H9 (cell line): ENCODE measurements around the gene CIART. TPM values are rescaled to one million over a fixed set of nuclear protein-coding genes. Genes with fewer than 3 reads are reported as not detected.

ENCODE experiments used
- DNase-seq: peaks from one replicate; pipeline ENCODE4 v3.0.0-alpha.2; 2017
- H2AFZ ChIP-seq: one replicate; pipeline ENCODE4 v1.6.1; 2013; ENCODE audit warnings: mild to moderate bottlenecking, low read length, control low read depth, moderate library complexity
- H2AK5ac ChIP-seq: 2 replicates; pipeline ENCODE4 v1.6.1; 2013; ENCODE audit warnings: low read length, control low read depth, mixed read lengths; ENCODE audit not compliant: insufficient read length
- H2BK120ac ChIP-seq: one replicate; pipeline ENCODE4 v1.6.1; 2013; ENCODE audit warnings: low read depth, mild to moderate bottlenecking, low read length, control low read depth, inconsistent platforms; ENCODE audit not compliant: poor library complexity, severe bottlenecking
- H2BK12ac ChIP-seq: 2 replicates; pipeline ENCODE4 v1.6.1; 2013; ENCODE audit warnings: low read length, control low read depth, mixed read lengths, low read depth; ENCODE audit not compliant: insufficient read length
- H2BK15ac ChIP-seq: 2 replicates; pipeline ENCODE4 v1.6.1; 2013; ENCODE audit warnings: low read depth, low read length, control low read depth
- H2BK20ac ChIP-seq: one replicate; pipeline ENCODE4 v1.6.1; 2013; ENCODE audit warnings: low read depth, mild to moderate bottlenecking, low read length, control low read depth, inconsistent platforms; ENCODE audit not compliant: poor library complexity, severe bottlenecking
- H2BK5ac ChIP-seq: 2 replicates; pipeline ENCODE4 v1.6.1; 2013; ENCODE audit warnings: low read length, control low read depth, mixed read lengths; ENCODE audit not compliant: insufficient read length
- H3K14ac ChIP-seq: 2 replicates; pipeline ENCODE4 v1.6.1; 2013; ENCODE audit warnings: low read length, control low read depth; ENCODE audit not compliant: insufficient read depth
- H3K18ac ChIP-seq: 2 replicates; pipeline ENCODE4 v1.6.1; 2013; ENCODE audit warnings: low read depth, mild to moderate bottlenecking, mixed read lengths, low read length, control low read depth; ENCODE audit not compliant: insufficient read length
- H3K23ac ChIP-seq: 2 replicates; pipeline ENCODE4 v1.6.1; 2013; ENCODE audit warnings: low read length, control low read depth, mixed read lengths, low read depth; ENCODE audit not compliant: insufficient read length
- H3K23me2 ChIP-seq: 2 replicates; pipeline ENCODE4 v1.6.1; 2013; ENCODE audit warnings: low read depth, mild to moderate bottlenecking, mixed read lengths, low read length, control low read depth; ENCODE audit not compliant: insufficient read length, poor library complexity, severe bottlenecking
- H3K27ac ChIP-seq: 2 replicates; pipeline ENCODE4 v1.5.1; 2013; ENCODE audit warnings: low read length, control low read depth, mixed read lengths, low read depth; ENCODE audit not compliant: insufficient read length
- H3K27me3 ChIP-seq: 2 replicates; pipeline ENCODE4 v1.6.1; 2013; ENCODE audit warnings: low read length, control low read depth, inconsistent platforms; ENCODE audit not compliant: insufficient read depth
- H3K4ac ChIP-seq: 2 replicates; pipeline ENCODE4 v1.6.1; 2013; ENCODE audit warnings: low read depth, mild to moderate bottlenecking, control low read depth, inconsistent platforms, low read length, moderate library complexity
- H3K4me1 ChIP-seq: 2 replicates; pipeline ENCODE4 v1.6.1; 2013; ENCODE audit warnings: low read length, control low read depth, inconsistent platforms; ENCODE audit not compliant: insufficient read depth
- H3K4me2 ChIP-seq: 2 replicates; pipeline ENCODE4 v1.6.1; 2013; ENCODE audit warnings: low read length, control low read depth, mixed read lengths; ENCODE audit not compliant: insufficient read length, insufficient read depth
- H3K56ac ChIP-seq: 2 replicates; pipeline ENCODE4 v1.6.1; 2013; ENCODE audit warnings: low read depth, mild to moderate bottlenecking, mixed read lengths, low read length, control low read depth; ENCODE audit not compliant: insufficient read length
- H3K79me1 ChIP-seq: 2 replicates; pipeline ENCODE4 v1.6.1; 2013; ENCODE audit warnings: low read depth, mild to moderate bottlenecking, moderate library complexity, low read length, control low read depth, inconsistent platforms; ENCODE audit not compliant: insufficient read depth, poor library complexity, severe bottlenecking
- H3K79me2 ChIP-seq: 2 replicates; pipeline ENCODE4 v1.6.1; 2013; ENCODE audit warnings: low read length, control low read depth, inconsistent platforms; ENCODE audit not compliant: insufficient read depth
- H3K9ac ChIP-seq: 2 replicates; pipeline ENCODE4 v1.6.1; 2013; ENCODE audit warnings: low read length, control low read depth, mixed read lengths; ENCODE audit not compliant: insufficient read length; ENCODE audit errors: extremely low read depth
- H3K9me3 ChIP-seq: one replicate; pipeline ENCODE4 v1.6.1; 2013; ENCODE audit warnings: low read depth, low read length, inconsistent platforms; ENCODE audit not compliant: control insufficient read depth
- H3T11ph ChIP-seq: one replicate; pipeline ENCODE4 v1.6.1; 2013; ENCODE audit warnings: mild to moderate bottlenecking, low read length, control low read depth, inconsistent platforms
- H4K20me1 ChIP-seq: one replicate; pipeline ENCODE4 v1.6.1; 2013; ENCODE audit not compliant: control insufficient read depth, insufficient read length, insufficient read depth
- H4K5ac ChIP-seq: 2 replicates; pipeline ENCODE4 v1.6.1; 2013; ENCODE audit warnings: low read depth, mild to moderate bottlenecking, mixed read lengths, low read length, control low read depth; ENCODE audit not compliant: insufficient read length
- H4K8ac ChIP-seq: replicated peaks from 2 replicates; pipeline ENCODE4 v1.6.1; 2013; ENCODE audit warnings: low read length, control low read depth, mixed read lengths, low read depth; ENCODE audit not compliant: insufficient read length
- H4K91ac ChIP-seq: 2 replicates; pipeline ENCODE4 v1.6.1; 2013; ENCODE audit warnings: low read depth, mild to moderate bottlenecking, moderate library complexity, mixed read lengths, low read length, control low read depth; ENCODE audit not compliant: insufficient read length
- H3K27ac Mint-ChIP-seq, 3 experiments: 2 replicates in 2 of 3; 3 replicates in 1 of 3; pipeline ENCODE4 v1.8.0; 2020 to 2021; ENCODE audit warnings: mixed read lengths in 3 of 3, mild to moderate bottlenecking in 1 of 3, moderate library complexity in 1 of 3
- H3K27me3 Mint-ChIP-seq: 2 replicates; pipeline ENCODE4 v1.8.0; 2021; ENCODE audit warnings: low read depth, mild to moderate bottlenecking, moderate library complexity, mixed read lengths
- H3K36me3 Mint-ChIP-seq, 3 experiments: 2 replicates in 2 of 3; 3 replicates in 1 of 3; pipeline ENCODE4 v1.8.0; 2020 to 2021; ENCODE audit warnings: low read depth in 3 of 3, mixed read lengths in 3 of 3; ENCODE audit not compliant: insufficient read depth in 1 of 3
- H3K4me1 Mint-ChIP-seq, 2 experiments: 2 replicates each; pipeline ENCODE4 v1.8.0; 2020; ENCODE audit warnings: mixed read lengths in 2 of 2
- H3K4me3 Mint-ChIP-seq, 2 experiments: 2 replicates in 1 of 2; 3 replicates in 1 of 2; pipeline ENCODE4 v1.8.0; 2020 to 2021; ENCODE audit warnings: mild to moderate bottlenecking in 2 of 2, mixed read lengths in 2 of 2, moderate library complexity in 1 of 2
- H3K9me3 Mint-ChIP-seq, 2 experiments: 2 replicates in 1 of 2; 3 replicates in 1 of 2; pipeline ENCODE4 v1.8.0; 2020; ENCODE audit warnings: mild to moderate bottlenecking in 2 of 2, mixed read lengths in 2 of 2, moderate library complexity in 1 of 2
- WGBS: extraction: QIAGEN DNeasy Blood & Tissue Kit; methylation state at CpG from one replicate; pipeline ENCODE4 v1.1.7; 2013; ENCODE audit warnings: missing lambda C conversion rate, low lambda C conversion rate, mixed read lengths; ENCODE audit not compliant: insufficient read length; ENCODE audit errors: extremely low coverage; 5-methylcytosine and 5-hydroxymethylcytosine counted together
- total RNA-seq: library from RNA; stranded (reverse); gene quantifications from 2 replicates; pipeline ENCODE4 v1.2.1, GENCODE V29; 2021
- TF ChIP-seq, protein P1 (sequence below): fragments of 200-600 bp; sonication (generic); conservative IDR thresholded peaks from 3 replicates; pipeline ENCODE4 v1.8.0; 2021; ENCODE audit warnings: antibody characterized with exemption, mild to moderate bottlenecking

CIART gene
- total RNA-seq, 1 experiment from 2014 or later: 15.6 TPM

DNA sequence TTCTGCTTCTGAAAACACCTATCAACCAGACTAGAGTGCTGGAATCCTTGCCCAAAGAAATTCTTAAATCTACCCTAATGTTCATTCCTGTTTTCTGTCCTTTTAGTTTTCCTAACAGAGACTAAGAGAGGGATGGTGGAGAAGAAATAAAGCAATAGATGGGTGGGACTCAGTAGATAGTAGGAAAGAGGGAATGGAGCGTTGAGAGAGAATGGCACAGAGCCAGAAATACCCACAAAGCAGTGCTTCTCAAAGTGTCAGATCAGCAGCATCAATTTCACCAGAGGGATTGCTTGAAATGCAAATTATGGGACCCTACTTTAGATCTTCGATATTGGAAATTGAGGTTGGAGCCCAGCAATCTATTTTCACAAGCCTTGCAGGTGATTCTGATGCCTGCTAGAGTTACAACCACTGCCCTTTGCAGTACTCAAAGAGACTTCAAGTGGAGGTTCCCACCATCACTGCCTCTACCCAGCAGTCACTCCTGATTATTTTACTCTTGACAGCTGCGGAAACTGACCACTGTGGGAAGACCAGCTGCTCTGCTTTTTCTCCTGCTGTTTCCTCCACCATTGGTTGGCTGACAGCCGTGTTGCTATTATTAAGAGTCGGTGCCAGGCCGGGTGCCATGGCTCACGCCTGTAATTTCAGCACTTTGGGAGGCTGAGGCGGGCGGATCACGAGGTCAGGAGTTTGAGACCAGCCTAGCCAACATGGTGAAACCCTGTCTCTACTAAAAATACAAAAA, 27.6 kb downstream of the CIART start:
- no peak overlapping the region for H3K9ac ChIP-seq
- Mint-ChIP-seq H3K27me3 (no peaks in the 10 kb centered on the region), H3K27ac (peak overlapping the region in 2 of 3 experiments; percentile 65 to 85; a peak in 3 of 7 replicates), H3K9me3 (no peaks in the 10 kb centered on the region), H3K4me3 (no peak overlapping the region), H3K4me1 (peaks cover 3 to 11% of the 10 kb centered on the region in 2 experiments; a peak in 1 of 4 replicates), H3K36me3 (peaks cover 25 to 43% (median 35%) of the 10 kb centered on the region in 3 experiments; a peak in 6 of 7 replicates)
- TF ChIP-seq, protein P1, sequence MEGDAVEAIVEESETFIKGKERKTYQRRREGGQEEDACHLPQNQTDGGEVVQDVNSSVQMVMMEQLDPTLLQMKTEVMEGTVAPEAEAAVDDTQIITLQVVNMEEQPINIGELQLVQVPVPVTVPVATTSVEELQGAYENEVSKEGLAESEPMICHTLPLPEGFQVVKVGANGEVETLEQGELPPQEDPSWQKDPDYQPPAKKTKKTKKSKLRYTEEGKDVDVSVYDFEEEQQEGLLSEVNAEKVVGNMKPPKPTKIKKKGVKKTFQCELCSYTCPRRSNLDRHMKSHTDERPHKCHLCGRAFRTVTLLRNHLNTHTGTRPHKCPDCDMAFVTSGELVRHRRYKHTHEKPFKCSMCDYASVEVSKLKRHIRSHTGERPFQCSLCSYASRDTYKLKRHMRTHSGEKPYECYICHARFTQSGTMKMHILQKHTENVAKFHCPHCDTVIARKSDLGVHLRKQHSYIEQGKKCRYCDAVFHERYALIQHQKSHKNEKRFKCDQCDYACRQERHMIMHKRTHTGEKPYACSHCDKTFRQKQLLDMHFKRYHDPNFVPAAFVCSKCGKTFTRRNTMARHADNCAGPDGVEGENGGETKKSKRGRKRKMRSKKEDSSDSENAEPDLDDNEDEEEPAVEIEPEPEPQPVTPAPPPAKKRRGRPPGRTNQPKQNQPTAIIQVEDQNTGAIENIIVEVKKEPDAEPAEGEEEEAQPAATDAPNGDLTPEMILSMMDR: no peak
- H2AK5ac ChIP-seq: no peak overlapping the region
- H2BK12ac ChIP-seq: no peak overlapping the region
- no peak overlapping the region for H2BK5ac ChIP-seq
- no peak overlapping the region for H3T11ph ChIP-seq
- no peaks in the 10 kb centered on the region for H4K20me1 ChIP-seq
- DNase-seq: no peak
- H3K79me2 ChIP-seq: no peaks in the 10 kb centered on the region
- H3K9me3 ChIP-seq: no peaks in the 10 kb centered on the region
- H3K79me1 ChIP-seq: no peaks in the 10 kb centered on the region
- H3K56ac ChIP-seq: no peak overlapping the region
- no peak overlapping the region for H2AFZ ChIP-seq
- H4K8ac ChIP-seq: no peak overlapping the region
- no peak overlapping the region for H3K4me2 ChIP-seq
- no peak overlapping the region for H2BK15ac ChIP-seq
- no peak overlapping the region for H2BK120ac ChIP-seq
- H3K27ac ChIP-seq: no peak overlapping the region
- no peaks in the 10 kb centered on the region for H3K27me3 ChIP-seq
- H4K91ac ChIP-seq: no peak overlapping the region
- H3K4me1 ChIP-seq: no peaks in the 10 kb centered on the region; the same call in 1 of the 2 replicates
- WGBS: no CpG with 5 or more reads among the region's 10 CpGs
- no peaks in the 10 kb centered on the region for H3K23me2 ChIP-seq
- H4K5ac ChIP-seq: no peak overlapping the region
- no peak overlapping the region for H3K4ac ChIP-seq
- no peak overlapping the region for H3K18ac ChIP-seq
- no peak overlapping the region for H3K14ac ChIP-seq
- H3K23ac ChIP-seq: no peak overlapping the region
- H2BK20ac ChIP-seq: no peak overlapping the region
